ENCODE results near the gene BCAR3.

Gene BCAR3

DNA sequence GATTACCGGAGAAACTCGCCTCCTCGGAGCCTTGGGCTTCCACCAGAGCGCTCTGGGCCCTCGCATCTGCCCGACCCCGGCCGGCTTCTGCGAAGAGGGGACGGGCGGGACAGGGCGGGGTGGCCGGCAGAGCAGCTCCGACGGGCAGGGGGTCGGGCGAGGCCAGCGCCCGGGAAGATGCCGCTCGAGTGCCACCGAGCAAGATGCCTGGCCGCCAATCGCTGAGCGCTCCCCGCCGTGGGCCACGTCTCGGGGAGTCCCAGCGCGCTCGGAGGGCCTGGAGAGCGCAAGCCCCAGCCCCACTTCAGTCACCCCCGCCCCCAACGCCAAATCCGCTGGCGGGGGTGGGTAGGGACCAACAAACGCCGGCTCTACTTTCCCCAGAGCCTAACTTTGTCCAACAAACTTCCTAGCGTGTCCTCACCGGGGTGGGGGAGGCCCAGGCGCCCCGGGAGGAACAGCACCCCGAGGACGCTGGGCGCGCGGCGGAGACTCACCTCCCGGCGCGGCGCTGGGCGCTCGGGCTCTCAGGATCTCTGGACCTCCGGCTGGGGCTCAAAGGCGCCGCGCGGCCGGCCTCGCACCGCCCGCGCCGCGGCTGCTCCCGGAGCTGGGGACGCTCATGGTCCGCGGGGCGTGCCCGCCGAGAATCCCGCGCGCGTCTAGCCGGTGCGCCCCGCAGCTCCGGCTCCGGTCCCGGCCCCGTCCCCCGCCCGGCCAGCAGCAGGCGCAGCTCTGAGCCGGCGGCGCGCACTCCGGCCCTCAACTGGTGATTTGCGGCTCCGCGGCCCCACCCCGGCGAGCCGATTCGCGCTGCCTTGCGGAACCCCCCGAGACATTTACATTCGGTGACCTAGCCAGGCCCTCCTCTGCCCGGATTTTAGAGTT lies at the start of gene BCAR3:
Gene BCAR3 (minus strand): TSS at position 737 of the 888 bp plus-strand sequence. CDS start 6,907 bp downstream, outside the sequence.
- no peak for FAIRE-seq

DNA sequence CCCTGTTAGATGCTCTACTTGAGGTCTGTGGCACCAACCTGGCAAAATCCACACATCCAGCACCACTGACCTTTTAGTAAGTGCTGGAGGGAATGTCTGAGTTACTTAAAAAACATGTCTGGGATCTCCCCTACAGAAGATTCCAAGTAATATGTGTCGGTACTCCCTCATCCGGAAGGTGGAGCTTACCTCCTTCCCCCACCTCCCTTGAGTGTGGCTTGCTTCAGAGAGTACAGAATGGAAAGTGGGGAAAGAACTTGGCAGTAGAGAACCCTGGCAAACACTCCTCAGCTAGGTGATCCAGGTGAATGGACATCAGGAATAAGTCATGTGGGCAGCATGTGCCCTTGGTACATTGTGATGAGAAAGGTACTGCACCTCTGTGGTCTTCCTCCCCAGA lies 49.0 kb upstream of the BCAR3 start:
- FAIRE-seq = no peak

DNA sequence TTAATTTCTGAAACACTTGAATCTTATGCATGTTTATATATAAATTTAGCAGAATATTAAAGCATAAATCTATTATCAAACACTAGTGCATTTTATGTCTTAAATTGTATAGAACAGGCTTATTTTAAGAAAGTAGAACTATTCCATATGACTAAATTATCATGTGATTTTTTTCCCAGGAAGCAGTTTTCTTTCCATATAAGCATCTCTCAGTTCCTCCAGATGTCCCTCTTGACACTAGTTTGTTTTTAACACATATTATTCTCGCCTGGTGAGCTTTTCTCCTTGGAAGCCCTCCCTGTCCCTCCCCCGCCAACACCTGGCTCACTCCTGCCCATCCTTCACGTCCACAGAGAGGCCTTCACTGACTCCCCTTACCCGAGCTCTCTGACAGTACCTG lies 48.3 kb upstream of the BCAR3 start:
- FAIRE-seq = no peak

DNA sequence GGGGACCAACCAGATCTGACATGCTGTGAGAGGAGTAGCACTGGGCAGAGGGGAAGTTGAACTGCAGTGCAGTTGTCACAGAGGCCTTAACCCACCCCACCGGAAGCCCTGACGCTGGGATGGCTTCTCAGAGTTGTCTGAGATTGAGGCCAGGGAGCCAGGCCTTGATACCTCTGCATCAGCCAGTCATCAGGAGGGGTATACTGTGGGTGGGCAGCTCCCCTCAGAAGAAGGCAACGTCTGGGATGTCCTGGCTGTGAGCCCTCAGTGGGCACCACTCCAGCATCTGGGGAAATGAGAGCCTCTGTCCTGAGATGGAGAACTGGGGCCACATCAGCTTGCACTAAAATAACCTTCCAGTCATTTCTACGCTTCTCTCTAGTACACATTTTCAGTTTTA lies 47.9 kb upstream of the BCAR3 start:
- FAIRE-seq = no peak

DNA sequence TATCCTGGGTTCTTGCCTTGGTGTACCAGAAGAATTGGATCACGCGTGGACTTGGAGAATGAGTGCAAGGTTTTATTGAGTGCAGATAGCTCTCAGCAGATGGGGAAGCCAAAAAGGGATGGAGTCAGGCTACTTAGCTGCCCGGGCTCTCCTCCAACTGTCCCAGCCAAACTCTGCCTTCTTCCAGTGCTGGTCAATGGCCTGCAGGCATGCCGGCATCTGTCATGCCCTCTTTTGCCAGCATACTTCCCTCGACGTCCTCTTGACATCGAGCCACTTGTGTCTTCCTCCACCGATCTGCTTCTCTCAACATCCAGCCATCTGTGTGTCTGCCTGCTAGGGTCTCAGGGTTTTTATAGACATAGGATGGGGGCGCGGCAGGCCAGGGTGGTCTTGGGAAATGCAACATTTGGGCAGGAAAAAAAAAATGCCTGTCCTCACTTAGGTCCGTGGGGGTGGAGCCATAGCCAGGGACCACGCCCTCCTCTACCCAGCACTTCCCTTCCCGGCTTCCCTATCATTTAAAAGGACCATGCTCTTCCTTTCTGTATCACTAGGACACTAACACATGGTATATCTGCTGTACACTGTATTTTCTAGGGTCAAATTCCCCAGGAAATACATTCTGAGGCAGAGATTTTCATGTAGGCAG lies 47.0 kb upstream of the BCAR3 start:
- FAIRE-seq = no peak

DNA sequence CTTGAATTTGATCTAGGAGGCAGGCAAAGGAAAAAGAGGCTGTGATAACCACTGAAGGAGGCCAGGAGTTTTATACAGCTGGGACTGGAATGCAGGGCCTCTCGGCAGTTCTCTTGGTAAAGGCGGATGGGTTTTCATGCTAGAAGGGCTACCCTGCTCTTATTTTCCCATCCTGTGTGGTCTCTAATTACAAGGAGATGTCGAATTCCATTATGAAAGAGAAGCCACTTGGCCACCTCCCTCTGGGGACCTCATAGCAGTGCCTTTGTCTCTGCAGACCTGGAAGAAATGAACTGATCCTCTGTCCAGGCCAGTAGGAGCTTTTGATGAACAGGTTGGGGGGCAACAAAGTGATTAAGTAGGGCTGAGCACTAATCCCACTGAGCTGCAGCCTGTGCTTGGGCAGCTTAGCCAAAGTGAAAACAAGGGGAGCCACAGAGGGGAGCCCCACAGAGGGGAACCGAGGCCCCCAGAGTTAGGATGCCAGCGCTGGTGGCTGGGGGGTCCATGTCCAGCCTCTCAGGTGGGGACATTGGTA lies 42.2 kb upstream of the BCAR3 start:
- no peak for FAIRE-seq

DNA sequence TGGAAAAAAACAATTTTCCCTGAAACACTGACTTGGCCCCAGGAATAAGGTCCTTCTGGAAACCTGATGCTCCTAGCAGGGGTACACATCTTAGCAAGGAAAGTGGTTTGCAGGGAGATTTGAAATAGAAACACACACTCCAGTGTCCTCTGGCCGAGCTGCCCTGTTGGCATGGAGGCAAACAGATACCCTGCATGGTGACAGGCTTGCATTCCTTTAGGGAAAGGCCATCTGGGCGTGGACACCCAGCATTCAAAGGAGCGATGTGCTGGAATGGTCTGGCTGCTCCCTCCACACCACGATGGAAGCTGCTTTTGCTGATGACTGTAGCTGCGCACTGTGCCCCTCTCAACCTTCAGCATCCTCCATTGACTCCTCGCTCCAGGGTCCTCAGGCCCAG lies 41.5 kb upstream of the BCAR3 start:
- FAIRE-seq = no peak

DNA sequence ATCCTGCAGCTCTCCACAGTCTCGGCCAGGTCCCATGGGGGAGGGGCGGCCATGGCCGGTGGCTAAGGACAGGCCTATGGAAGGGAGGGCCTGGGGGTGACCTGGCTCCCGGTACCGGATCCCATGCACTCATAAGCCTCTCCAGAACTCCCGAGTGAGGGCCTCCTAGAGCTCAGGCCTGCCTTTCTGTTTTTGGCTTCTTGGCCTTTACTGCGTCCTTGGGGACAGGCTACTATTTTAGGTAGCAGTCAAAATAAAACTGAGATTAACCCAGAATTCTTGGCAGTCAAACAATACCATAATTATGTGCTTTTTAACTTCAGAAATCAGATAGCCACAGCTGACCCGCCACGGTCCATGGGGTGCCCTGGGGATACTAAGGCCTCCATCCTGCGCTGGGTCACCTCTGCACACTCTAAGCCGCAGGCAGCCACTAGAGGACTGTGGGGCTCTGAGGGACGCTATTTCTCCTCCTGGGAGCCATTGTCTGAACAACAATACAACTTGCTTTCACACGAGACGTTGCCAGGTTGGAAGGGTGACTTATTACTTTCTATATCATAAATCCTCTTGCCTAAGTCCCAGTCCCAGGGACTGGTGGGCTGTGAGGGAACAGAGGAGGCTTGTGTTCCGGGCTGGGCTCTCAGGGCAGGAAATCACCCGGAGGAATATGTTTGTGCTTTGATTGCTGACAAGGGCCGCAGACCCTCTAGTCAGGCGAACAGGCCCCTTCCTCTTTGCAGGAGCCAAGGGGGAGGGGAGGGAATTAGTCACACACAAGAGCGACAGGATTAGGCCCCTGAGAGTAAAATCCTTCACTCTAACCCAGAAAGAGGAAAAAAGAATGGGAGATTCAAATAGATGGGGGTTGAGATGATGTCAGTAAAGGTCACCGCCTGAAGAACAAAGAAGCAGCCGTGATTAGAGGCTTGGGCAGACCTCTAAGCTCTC lies 40.7 kb upstream of the BCAR3 start:
- no peak for FAIRE-seq

DNA sequence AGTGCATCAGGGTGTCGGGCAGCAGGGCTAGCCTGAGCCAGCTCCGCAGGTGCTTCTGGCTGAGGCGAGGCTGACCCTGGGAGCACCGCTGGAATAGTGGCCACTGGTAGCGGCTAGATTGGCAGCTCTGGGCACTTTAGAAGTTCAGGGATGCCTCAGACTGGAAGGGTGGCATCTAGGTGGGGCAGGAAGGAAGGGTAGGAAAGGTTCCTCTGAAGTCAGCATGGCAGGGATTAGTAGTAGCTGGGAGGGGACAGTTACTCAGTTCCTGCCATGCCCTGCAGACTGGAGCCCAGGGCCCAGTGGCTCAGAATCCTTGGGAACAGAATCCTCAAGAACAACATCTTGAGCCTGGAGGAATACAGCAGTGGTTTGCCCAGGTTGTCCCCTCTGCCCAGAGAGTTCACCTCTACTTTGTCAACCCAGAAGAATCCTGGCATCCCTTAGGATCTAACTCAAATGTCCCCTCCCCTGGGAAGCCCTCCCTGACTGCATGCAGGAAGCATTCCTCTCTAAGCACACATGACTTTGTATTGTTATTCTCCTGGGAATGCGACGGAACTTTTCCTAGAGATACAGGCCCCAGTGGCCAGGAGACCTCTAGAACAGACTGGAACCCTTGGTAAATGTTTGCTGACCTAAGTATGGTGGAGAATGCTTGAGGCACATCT lies 39.5 kb upstream of the BCAR3 start:
- no peak for FAIRE-seq

DNA sequence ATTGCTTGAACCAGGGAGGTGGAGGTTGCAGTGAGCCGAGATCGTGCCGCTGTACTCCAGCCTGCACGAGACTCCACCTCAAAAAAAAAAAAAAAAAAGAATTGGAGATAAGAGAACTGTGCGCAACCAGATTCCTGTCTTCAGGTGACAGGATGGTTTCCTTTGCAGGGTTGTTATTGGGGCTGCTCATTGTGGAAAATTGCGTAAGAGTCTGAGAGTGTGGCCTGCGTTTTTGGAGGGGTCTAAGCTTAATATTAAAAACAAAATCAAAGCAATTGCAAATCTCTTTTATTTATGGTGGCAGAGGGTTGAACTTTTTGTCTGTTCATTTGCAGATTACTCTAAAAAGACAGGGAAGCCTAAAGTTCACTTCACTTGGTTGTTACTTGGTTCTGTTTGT lies 36.0 kb upstream of the BCAR3 start:
- no peak for FAIRE-seq

DNA sequence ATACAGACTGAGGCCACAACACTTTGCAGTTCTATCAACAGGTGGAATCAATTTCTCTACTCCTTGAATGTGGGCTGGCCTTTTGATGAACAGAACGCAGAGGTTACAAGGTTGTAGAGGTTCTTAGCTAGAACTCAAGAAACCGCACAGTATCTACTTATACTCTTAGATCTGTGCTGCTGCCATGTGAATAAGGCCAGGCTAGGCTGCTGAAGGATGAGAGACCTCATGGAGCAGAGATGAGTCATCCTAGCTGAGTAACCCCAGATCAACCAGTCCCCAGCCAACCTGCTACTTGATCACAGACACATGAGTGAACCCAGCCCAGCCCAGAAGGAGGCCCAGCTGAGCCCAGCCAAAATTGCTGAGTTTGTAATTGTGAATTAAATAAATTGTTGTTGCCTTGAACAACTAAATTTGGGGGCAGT lies 35.3 kb upstream of the BCAR3 start:
- no peak for FAIRE-seq

DNA sequence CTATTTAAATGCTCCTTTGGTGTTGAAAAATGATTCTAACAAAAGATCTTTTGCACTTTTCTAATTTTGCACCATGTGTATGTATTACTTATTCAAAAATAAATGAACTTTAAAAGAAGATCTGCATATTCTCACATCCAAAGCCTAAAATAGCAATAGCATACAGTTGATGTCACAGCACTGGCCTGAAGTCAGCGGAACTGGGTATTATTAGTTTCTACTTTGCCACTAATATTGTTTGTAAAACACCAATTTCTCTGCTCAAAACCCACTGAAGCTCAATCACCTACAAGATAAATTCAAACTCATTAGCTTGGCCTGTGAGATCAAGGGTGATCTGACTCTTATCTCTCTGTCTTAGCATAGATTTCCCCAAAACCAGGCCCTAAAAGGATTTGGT lies 34.5 kb upstream of the BCAR3 start:
- FAIRE-seq = no peak

DNA sequence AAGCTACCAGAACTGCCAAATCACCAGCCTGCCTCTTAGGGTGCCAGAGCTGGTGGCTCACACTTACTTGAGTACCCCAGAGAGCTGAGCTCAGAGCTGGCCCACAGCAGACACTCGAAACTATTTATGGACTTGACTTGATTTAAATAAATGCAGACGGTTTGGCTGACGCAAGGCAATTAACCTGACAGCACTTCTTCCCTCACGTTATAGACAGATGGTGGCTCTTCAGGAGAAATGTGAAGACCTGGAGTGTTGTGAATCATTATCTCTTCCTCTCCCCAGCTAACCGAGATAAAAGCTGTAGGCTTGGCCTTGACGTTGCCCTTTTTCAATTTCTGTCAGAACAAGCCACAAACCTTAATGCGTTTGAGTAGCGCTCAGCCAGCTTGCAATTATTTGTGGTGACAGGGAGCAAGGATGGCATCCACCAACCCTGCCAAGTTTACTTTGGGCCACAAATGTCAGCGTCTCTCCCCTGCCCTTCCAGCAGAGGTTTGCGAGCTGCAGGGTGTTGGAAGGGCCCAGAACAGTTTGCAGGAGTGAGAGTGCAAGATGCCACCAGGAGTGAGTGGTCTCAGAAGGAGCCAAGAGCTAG lies 34.0 kb upstream of the BCAR3 start:
- FAIRE-seq = no peak

DNA sequence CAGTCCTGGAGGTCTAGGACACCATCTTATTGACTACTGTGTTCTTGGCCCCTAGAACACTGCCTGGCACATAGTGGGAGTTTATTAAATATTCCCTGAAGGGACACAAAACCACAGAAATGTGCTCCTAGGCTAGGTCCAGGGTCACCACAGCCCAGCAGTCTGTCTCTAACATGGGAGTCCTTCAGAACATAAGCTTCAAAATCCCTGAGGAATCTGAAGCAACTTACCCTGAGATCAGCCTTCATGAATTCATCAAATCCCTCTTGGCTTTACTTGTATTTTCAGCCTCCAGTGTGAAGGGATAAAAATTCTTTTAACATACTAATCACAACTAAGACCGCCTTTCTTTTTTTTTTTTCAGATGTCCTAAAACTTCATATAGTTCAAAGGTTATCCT lies 32.7 kb upstream of the BCAR3 start:
- no peak for FAIRE-seq

DNA sequence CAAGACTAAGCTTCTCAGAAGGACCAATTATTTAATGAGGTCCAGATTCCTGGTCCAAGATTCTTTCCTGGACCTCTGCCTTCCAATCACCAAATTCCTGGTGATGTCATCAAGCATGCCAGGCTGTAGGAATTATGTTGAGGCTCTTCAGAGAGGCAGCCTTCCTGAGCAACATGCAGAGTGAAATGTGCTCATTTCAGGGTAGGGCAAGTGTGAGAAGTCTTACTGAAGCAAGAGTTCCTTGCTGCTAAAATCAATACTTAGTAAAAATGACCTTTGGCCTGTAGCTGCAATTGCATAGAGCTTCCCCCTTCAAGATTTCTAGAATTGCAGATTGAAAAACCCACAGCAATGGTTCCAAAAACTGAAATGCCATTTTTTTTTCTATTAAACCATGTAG lies 31.7 kb upstream of the BCAR3 start:
- no peak for FAIRE-seq

DNA sequence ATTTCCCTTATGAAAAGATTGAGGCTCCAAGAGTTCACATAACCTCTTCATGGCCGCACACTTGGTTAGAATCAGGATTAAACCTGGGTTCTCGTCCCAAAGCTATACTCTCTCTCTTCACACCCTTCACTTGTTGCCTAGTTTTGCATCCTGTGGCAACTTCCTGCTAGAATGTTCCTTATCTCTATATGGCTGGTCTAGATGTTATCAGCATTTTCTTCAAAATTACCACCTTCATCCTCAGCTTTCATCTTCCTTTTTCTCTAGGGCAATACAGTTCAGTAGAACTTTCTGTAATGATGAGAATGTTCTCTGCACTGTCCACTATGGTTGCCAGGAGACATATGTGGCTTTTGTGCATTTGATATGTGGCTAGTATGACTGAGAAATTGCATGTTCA lies 31.1 kb upstream of the BCAR3 start:
- no peak for FAIRE-seq

DNA sequence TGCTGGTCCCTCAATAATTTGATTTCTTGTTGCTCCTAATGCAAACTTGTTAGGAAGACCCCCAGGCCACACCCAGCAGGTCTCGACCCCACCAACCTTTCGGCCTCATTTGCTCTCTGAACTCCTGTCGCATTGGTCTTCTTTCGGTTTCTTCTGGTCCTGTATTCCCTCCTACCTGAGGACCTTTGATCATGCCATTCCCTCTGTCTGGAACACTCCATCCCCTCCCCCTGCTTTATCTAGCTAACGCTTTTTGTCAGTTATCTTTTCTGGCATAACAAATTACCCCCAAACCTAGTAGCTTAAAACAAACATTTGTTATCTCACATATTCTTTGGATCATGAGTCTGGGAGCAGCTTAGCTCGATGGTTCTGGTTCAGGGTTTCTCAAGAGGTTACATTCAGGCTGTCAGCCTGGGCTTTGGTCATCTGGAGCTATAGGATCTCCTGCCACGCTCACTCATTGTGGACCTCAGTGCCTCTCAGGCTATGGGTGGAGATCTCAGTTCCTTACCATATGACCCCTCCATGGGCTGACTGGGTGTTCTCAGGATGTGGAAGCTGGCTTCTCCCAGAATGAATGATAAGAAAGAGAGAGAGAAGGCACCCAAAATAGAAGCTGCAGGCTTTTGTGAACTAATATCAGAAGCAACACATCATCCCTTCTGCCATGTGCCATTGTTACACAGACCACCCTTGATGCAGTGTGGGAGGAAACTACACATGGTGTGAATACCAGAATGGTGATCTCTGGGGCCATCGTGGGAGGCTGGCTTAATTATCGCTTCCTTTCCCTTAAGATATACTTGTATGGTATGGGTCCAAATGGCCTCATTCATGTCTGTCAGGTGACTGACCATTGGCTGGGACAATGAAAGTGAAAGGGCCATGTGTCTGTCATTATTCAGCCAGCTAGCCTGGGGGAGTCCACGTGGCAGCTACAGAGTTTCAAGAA lies 29.1 kb upstream of the BCAR3 start:
- no peak for FAIRE-seq

DNA sequence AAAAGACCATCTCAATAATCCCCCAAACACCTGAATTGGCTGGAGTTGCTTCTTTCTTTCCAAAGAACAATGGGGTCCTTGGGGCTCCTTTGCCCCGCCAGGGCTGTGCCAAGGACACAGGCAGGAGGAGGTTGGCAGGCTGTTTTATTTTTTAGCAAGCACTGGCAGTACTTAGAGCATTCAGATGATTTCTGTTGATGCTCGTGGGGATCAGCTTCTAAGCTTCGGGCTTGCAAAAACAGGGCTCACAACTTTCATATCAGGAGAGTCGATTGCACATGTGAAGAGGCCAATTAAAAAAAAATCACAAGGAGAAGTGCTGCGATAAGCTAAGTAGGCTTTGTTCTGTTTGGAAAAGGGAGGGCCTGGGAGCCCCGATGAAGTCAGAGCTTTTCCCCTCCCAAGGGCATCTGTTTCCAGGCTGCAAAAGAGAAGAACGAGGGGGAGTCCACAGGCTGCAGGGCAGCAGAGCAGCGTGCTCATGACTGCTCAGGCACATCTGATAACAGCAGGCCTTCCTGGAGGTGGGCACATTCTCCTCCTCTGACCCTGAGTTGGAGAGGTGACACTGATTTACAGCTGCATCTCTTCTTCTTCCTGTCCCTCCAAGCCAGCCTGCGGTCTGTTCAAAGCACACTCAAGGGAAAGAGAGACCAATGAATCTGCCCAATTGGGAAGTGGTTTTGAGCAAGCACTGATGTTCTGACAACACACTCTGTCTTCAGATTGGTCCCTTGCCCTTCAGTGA lies 27.3 kb upstream of the BCAR3 start:
- FAIRE-seq = no peak

DNA sequence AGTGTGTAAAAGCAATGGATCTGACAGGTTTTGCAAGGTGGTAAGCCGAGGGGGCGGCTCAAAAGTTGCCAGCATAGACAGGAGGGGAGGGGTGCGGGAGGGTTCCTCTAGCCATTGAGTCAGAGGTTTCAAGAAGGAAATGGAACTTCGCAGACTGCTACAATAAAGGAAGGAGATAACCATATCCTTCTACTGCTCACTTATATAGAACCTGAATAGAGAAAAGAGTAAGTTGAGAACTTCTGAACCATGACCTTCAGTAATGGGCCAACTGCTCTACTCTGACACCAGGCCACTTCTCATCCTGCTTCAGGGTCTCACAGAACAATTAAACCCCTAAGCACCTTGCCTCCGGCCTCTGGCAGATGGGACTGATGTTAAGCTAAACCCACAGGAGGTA lies 26.3 kb upstream of the BCAR3 start:
- no peak for FAIRE-seq
